WTC11 (cell line): ENCODE measurements around the gene INO80. TPM values are rescaled to one million over a fixed set of nuclear protein-coding genes. Genes with fewer than 3 reads are reported as not detected.

Source experiments
- ATAC-seq: fragments of 200-7000 bp; cut with Tn5 transposase; 2 replicates; pipeline ENCODE4 v1.10.0; 2021; ENCODE audit warnings: mild to moderate bottlenecking, moderate library complexity
- CTCF ChIA-PET: fragments of 300-600 bp; sonication (Branson Sonifier 250); formaldehyde crosslinking; loops from one replicate; lab custom pipeline; 2021; ENCODE audit warnings: antibody characterized with exemption; lab: Charles Lee
- POLR2A ChIA-PET: fragments of 350-600 bp; sonication (Branson Sonifier 250); formaldehyde crosslinking; loops from one replicate; lab custom pipeline; 2021; ENCODE audit warnings: antibody characterized with exemption; lab: Charles Lee
- DNase-seq: peaks from one replicate; pipeline ENCODE4 v3.0.0; 2021; ENCODE audit warnings: low spot score
- H3K27ac Mint-ChIP-seq: 2 replicates; pipeline ENCODE4 v1.8.0; 2021; ENCODE audit warnings: mixed read lengths
- H3K27me3 Mint-ChIP-seq: 2 replicates; pipeline ENCODE4 v1.8.0; 2021; ENCODE audit warnings: low read depth, mild to moderate bottlenecking, moderate library complexity, mixed read lengths
- H3K36me3 Mint-ChIP-seq: 2 replicates; pipeline ENCODE4 v1.8.0; 2021; ENCODE audit warnings: mixed read lengths
- H3K4me1 Mint-ChIP-seq: 2 replicates; pipeline ENCODE4 v1.8.0; 2022; ENCODE audit warnings: mixed read lengths
- H3K4me3 Mint-ChIP-seq: 2 replicates; pipeline ENCODE4 v1.8.0; 2021; ENCODE audit warnings: mild to moderate bottlenecking, moderate library complexity, mixed read lengths
- H3K9me3 Mint-ChIP-seq: 2 replicates; pipeline ENCODE4 v1.8.0; 2021; ENCODE audit warnings: mixed read lengths
- CBFB ChIP-seq: sonication (generic); formaldehyde crosslinking; IDR thresholded peaks from 2 replicates; pipeline ENCODE4 v1.8.1; 2022; ENCODE audit warnings: mild to moderate bottlenecking, low read depth, missing genetic modification reagents
- CDX4 ChIP-seq: fragments of 250-450 bp; sonication (Bioruptor Pico); IDR thresholded peaks from 2 replicates; pipeline ENCODE4 v1.9.0; 2021; ENCODE audit warnings: moderate library complexity, mild to moderate bottlenecking, inconsistent platforms, borderline replicate concordance
- CREM ChIP-seq: sonication (generic); formaldehyde crosslinking; IDR thresholded peaks from 2 replicates; pipeline ENCODE4 v1.8.1; 2022; ENCODE audit warnings: mild to moderate bottlenecking, missing genetic modification reagents, moderate library complexity
- CTCF ChIP-seq: fragments of 200-600 bp; IDR thresholded peaks from 2 replicates; pipeline ENCODE4 v1.8.0; 2022; ENCODE audit warnings: antibody characterized with exemption
- E2F5 ChIP-seq: sonication (generic); formaldehyde crosslinking; IDR thresholded peaks from 2 replicates; pipeline ENCODE4 v1.8.1; 2022; ENCODE audit warnings: mild to moderate bottlenecking, moderate library complexity, missing genetic modification reagents
- FOXP1 ChIP-seq: sonication (generic); formaldehyde crosslinking; IDR thresholded peaks from 2 replicates; pipeline ENCODE4 v1.8.0; 2022; ENCODE audit warnings: missing genetic modification reagents, mild to moderate bottlenecking, moderate library complexity, borderline replicate concordance
- FOXP4 ChIP-seq: sonication (generic); formaldehyde crosslinking; IDR thresholded peaks from 2 replicates; pipeline ENCODE4 v1.8.0; 2022; ENCODE audit warnings: mild to moderate bottlenecking, missing genetic modification reagents
- JUN ChIP-seq: sonication (generic); formaldehyde crosslinking; IDR thresholded peaks from 2 replicates; pipeline ENCODE4 v1.8.0; 2023; ENCODE audit warnings: mild to moderate bottlenecking, missing genetic modification reagents
- MAX ChIP-seq: sonication (generic); formaldehyde crosslinking; IDR thresholded peaks from 2 replicates; pipeline ENCODE4 v1.8.0; 2022; ENCODE audit warnings: mild to moderate bottlenecking, missing genetic modification reagents
- MYBL2 ChIP-seq: sonication (generic); formaldehyde crosslinking; IDR thresholded peaks from 2 replicates; pipeline ENCODE4 v1.8.1; 2023; ENCODE audit warnings: mild to moderate bottlenecking, moderate library complexity, missing genetic modification reagents
- NR1H2 ChIP-seq: sonication (generic); formaldehyde crosslinking; IDR thresholded peaks from 2 replicates; pipeline ENCODE4 v1.9.0; 2021; ENCODE audit warnings: mild to moderate bottlenecking, moderate library complexity, missing genetic modification reagents
- NR3C1 ChIP-seq: sonication (generic); formaldehyde crosslinking; conservative IDR thresholded peaks from 2 replicates; pipeline ENCODE4 v1.8.1; 2023; ENCODE audit warnings: low read depth, mild to moderate bottlenecking, missing genetic modification reagents
- TP53 ChIP-seq: sonication (generic); formaldehyde crosslinking; IDR thresholded peaks from 2 replicates; pipeline ENCODE4 v1.8.1; 2023; ENCODE audit warnings: mild to moderate bottlenecking, missing genetic modification reagents
- USF2 ChIP-seq: sonication (generic); formaldehyde crosslinking; IDR thresholded peaks from 2 replicates; pipeline ENCODE4 v1.8.1; 2023; ENCODE audit warnings: mild to moderate bottlenecking, missing genetic modification reagents, moderate library complexity
- ZNF425 ChIP-seq: fragments of 250-450 bp; sonication (Bioruptor Pico); conservative IDR thresholded peaks from 2 replicates; pipeline ENCODE4 v1.9.0; 2021; ENCODE audit warnings: mild to moderate bottlenecking
- total RNA-seq: library from RNA; stranded (reverse); gene quantifications from 3 replicates; pipeline ENCODE4 v1.2.3, GENCODE V29; 2021

The INO80 gene
- total RNA-seq, 1 experiment from 2014 or later: 20.6 TPM

- TF ChIP-seq MYBL2 (CRISPR knock-in tag) (peak; percentile 64; the same call in 1 of the 2 replicates), CTCF (peak; percentile 73), E2F5 (CRISPR knock-in tag) (0 out of 2 replicates have a peak, but pooled peaks have one; percentile 41), CREM (CRISPR knock-in tag) (peak; percentile 35; the same call in 1 of the 2 replicates), ZNF425 (CRISPR knock-in tag) (no peak), CDX4 (CRISPR knock-in tag) (no peak), FOXP4 (peak; percentile 11; the same call in 1 of the 2 replicates), USF2 (peak; percentile 63), NR1H2 (no peak), TP53 (CRISPR knock-in tag) (peak; percentile 74), JUN (CRISPR knock-in tag) (0 out of 2 replicates have a peak, but pooled peaks have one; percentile 22), CBFB (peak; percentile 32; the same call in 1 of the 2 replicates), NR3C1 (0 out of 2 replicates have a peak, but pooled peaks have one; percentile 39), MAX (CRISPR knock-in tag) (peak; percentile 24; the same call in 1 of the 2 replicates), FOXP1 (CRISPR knock-in tag) (peak; percentile 57; the same call in 1 of the 2 replicates)
- ChIA-PET POLR2A (interaction anchor here (0.5 to 5.0 kb wide), 11 partner anchors 12 to 244 kb away, joined by 3 to 80 read pairs (median 4); partner anchors contain the start of genes CHAC1, DLL4 and VPS18), CTCF (interaction anchor here (0.6 to 6.5 kb wide), 44 partner anchors 13 to 377 kb away, joined by 3 to 203 read pairs (median 4); partner anchors contain the start of genes CCDC32, CHAC1, CHP1 and DLL4)
- Mint-ChIP-seq H3K27me3 (peaks cover 36% of the 10 kb centered on the region), H3K4me3 (peak overlapping the region; percentile 62), H3K36me3 (no peaks in the 10 kb centered on the region), H3K9me3 (no peaks in the 10 kb centered on the region), H3K4me1 (peaks cover 25% of the 10 kb centered on the region), H3K27ac (no peak overlapping the region)
- ATAC-seq (peak; percentile 83), DNase-seq (peak; percentile 89)
These were observed 174.3 kb downstream of the INO80 start for GRCh38 chr15:40941528-40942336.
